ENCODE measurements around the gene C17orf78. TPM values are rescaled to one million over a fixed set of nuclear protein-coding genes. Genes with fewer than 3 reads are reported as not detected.
"Not testable (repeated sequence)": the region's sequence is repeated elsewhere in the genome, so short reads cannot be mapped to it uniquely, and the experiment has no call there.

Gene C17orf78
- polyA plus RNA-seq, 1 donor (not counting 4 experiments of a cell fraction or from before 2014, with no cell fraction given), result not detected

DNA sequence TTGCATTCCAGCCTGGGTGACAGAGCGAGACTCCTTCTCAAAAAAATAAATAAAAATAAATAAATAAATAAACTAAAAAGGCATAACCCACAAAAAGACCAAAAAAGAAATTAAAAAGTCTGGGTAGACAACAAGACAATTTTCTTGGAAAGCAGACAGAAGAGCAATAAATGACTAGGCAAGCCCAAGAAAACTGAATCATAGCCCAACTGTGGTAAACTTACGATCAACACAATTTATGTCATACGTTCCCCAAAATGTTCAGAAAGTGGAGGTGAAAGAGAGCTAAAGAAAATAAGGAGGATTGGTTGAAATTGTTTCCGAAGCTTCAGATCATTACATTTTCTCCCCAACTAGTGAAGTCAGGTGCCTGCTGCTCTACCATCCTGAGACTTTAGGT lies 31.3 kb upstream of the C17orf78 start:
- TF ChIP-seq, protein P1, sequence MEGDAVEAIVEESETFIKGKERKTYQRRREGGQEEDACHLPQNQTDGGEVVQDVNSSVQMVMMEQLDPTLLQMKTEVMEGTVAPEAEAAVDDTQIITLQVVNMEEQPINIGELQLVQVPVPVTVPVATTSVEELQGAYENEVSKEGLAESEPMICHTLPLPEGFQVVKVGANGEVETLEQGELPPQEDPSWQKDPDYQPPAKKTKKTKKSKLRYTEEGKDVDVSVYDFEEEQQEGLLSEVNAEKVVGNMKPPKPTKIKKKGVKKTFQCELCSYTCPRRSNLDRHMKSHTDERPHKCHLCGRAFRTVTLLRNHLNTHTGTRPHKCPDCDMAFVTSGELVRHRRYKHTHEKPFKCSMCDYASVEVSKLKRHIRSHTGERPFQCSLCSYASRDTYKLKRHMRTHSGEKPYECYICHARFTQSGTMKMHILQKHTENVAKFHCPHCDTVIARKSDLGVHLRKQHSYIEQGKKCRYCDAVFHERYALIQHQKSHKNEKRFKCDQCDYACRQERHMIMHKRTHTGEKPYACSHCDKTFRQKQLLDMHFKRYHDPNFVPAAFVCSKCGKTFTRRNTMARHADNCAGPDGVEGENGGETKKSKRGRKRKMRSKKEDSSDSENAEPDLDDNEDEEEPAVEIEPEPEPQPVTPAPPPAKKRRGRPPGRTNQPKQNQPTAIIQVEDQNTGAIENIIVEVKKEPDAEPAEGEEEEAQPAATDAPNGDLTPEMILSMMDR (optimal IDR thresholded peaks at IDR 0.05 in 1 of 3, IDR thresholded peaks at IDR 0.05 in 1 of 3, conservative IDR thresholded peaks at IDR 0.05 in 1 of 3; ENCODE audit: extremely low read depth in 1 of 3, insufficient read depth in 2 of 3, low read length in 3 of 3), result no peak
- TF ChIP-seq EZH2 (IDR thresholded peaks at IDR 0.05; ENCODE audit: low read length), result no peak
- Histone ChIP-seq H3K36me3 (ENCODE audit: control insufficient read depth in 2 of 2, extremely low read depth in 1 of 2, insufficient read depth in 2 of 2, low read length in 2 of 2) (peaks cover 6 to 8% of the 10 kb centered on the region in 2 experiments), H3K4me2 (ENCODE audit: control insufficient read depth, extremely low read depth, insufficient read depth, low read depth, low read length) (no peak overlapping the region), H3K79me2 (ENCODE audit: control insufficient read depth, insufficient read depth, low read length) (peaks cover 81% of the 10 kb centered on the region), H3K27ac (ENCODE audit: control insufficient read depth, insufficient read depth, low read length) (no peak overlapping the region), H2AFZ (ENCODE audit: control insufficient read depth, low read length) (no peak overlapping the region), H3K9ac (ENCODE audit: control insufficient read depth, extremely low read depth, insufficient read depth, low read length) (no peak overlapping the region), H3K9me3 (ENCODE audit: control insufficient read depth, low read depth, low read length) (no peaks in the 10 kb centered on the region), H3K9me1 (ENCODE audit: control insufficient read depth, extremely low read depth, insufficient read depth, low read length) (no peaks in the 10 kb centered on the region), H3K27me3 (ENCODE audit: control insufficient read depth, extremely low read depth, insufficient read depth, low read length) (no peaks in the 10 kb centered on the region), H3K4me3 (ENCODE audit: control insufficient read depth in 2 of 3, extremely low read depth in 1 of 3, insufficient read depth in 2 of 3, low read depth in 1 of 3, low read length in 3 of 3) (no peak overlapping the region), H4K20me1 (ENCODE audit: control insufficient read depth, extremely low read depth, insufficient read depth, low read length) (peaks cover 4% of the 10 kb centered on the region), H3K4me1 (ENCODE audit: control insufficient read depth, extremely low read depth, insufficient read depth, low read length) (no peaks in the 10 kb centered on the region)
- FAIRE-seq (no peak), DNase-seq (ENCODE audit: low read depth, low spot score) (no peak)
- dilution Hi-C loops (cut with MboI; ENCODE audit: extremely low pct_ligation_motif_present, low sequenced_read_pairs), result no loop called here

DNA sequence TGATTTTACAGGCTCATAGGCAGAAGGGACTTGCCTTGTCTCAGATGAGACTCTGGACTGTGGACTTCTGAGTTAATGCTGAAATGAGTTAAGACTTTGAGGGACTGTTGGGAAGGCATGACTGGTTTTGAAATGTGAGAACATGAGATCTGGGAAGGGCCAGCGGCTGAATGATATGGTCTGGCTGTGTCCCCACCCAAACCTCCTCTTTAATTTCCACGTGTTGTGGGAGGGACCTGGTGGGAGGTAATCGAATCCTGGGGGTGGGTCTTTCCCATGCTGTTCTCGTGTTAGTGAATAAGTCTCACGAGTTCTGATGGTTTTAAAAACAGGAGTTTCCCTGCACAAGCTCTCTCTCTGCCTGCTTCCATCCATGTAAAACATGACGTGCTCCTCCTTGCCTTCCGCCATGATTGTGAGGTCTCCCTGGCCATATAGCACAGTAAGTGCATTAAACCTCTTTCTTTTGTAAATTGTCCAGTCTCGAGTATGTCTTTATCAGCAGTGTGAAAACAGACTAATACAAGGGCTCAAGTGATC lies 28.9 kb upstream of the C17orf78 start:
- H3K4me2 ChIP-seq (ENCODE audit: control insufficient read depth, extremely low read depth, insufficient read depth, low read depth, low read length); dilution Hi-C loops (cut with MboI; ENCODE audit: extremely low pct_ligation_motif_present, low sequenced_read_pairs); FAIRE-seq; H3K4me3 ChIP-seq (ENCODE audit: control insufficient read depth in 2 of 3, extremely low read depth in 1 of 3, insufficient read depth in 2 of 3, low read depth in 1 of 3, low read length in 3 of 3); H3K9ac ChIP-seq (ENCODE audit: control insufficient read depth, extremely low read depth, insufficient read depth, low read length); H3K4me1 ChIP-seq (ENCODE audit: control insufficient read depth, extremely low read depth, insufficient read depth, low read length); H3K9me3 ChIP-seq (ENCODE audit: control insufficient read depth, low read depth, low read length); H4K20me1 ChIP-seq (ENCODE audit: control insufficient read depth, extremely low read depth, insufficient read depth, low read length); DNase-seq (ENCODE audit: low read depth, low spot score); H3K9me1 ChIP-seq (ENCODE audit: control insufficient read depth, extremely low read depth, insufficient read depth, low read length); H3K27me3 ChIP-seq (ENCODE audit: control insufficient read depth, extremely low read depth, insufficient read depth, low read length); H2AFZ ChIP-seq (ENCODE audit: control insufficient read depth, low read length); H3K27ac ChIP-seq (ENCODE audit: control insufficient read depth, insufficient read depth, low read length): not testable (repeated sequence)
- Histone ChIP-seq H3K79me2 (ENCODE audit: control insufficient read depth, insufficient read depth, low read length) (peaks cover 84% of the 10 kb centered on the region), H3K36me3 (ENCODE audit: control insufficient read depth in 2 of 2, extremely low read depth in 1 of 2, insufficient read depth in 2 of 2, low read length in 2 of 2) (peaks cover 7 to 12% of the 10 kb centered on the region in 2 experiments)

DNA sequence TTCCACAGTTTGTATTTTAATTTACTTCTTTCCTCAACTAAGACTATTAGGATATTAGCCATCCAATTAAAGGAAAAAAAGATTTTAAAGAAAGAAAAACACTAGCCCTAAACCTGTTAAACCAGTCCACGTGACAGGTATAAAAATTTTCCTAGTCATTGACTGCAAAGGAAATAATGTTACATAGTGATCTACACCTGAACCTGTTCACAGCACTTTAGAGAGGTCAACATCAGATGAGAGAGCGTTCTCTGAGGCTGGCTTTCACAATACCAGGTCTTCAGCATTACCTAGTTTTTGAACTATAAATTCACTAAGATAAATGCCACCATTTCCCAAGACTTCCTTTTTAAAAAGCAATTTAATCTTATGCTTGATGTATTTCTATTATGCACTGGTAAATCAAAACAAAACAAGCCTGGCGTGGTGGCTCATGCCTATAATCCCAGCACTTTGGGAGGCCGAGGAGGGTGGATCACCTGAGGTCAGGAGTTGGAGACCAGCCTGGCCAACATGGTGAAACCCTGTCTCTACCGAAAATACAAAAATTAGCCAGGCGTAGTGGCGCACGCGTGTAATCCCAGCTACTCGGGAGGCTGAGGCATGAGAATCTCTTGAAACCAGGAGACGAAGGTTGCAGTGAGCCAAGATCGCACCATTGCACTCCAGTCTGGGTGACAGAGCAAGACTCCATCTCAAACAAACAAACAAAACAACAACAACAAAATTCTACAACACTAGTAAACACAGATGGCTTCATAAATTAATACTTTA lies 18.8 kb upstream of the C17orf78 start:
- Histone ChIP-seq H3K4me2 (ENCODE audit: control insufficient read depth, extremely low read depth, insufficient read depth, low read depth, low read length) (peak overlapping the region; percentile 98), H3K79me2 (ENCODE audit: control insufficient read depth, insufficient read depth, low read length) (peaks cover 68% of the 10 kb centered on the region), H3K27ac (ENCODE audit: control insufficient read depth, insufficient read depth, low read length) (peak overlapping the region; percentile 86), H3K9ac (ENCODE audit: control insufficient read depth, extremely low read depth, insufficient read depth, low read length) (peak overlapping the region; percentile 96), H3K4me1 (ENCODE audit: control insufficient read depth, extremely low read depth, insufficient read depth, low read length) (peaks cover 40% of the 10 kb centered on the region), H3K4me3 (ENCODE audit: control insufficient read depth in 2 of 3, extremely low read depth in 1 of 3, insufficient read depth in 2 of 3, low read depth in 1 of 3, low read length in 3 of 3) (peak overlapping the region; percentile 81 to 99 (median 95))
- H3K9me1 ChIP-seq (ENCODE audit: control insufficient read depth, extremely low read depth, insufficient read depth, low read length); H3K36me3 ChIP-seq (ENCODE audit: control insufficient read depth in 2 of 2, extremely low read depth in 1 of 2, insufficient read depth in 2 of 2, low read length in 2 of 2); H2AFZ ChIP-seq (ENCODE audit: control insufficient read depth, low read length); FAIRE-seq; dilution Hi-C loops (cut with MboI; ENCODE audit: extremely low pct_ligation_motif_present, low sequenced_read_pairs); H3K27me3 ChIP-seq (ENCODE audit: control insufficient read depth, extremely low read depth, insufficient read depth, low read length); H4K20me1 ChIP-seq (ENCODE audit: control insufficient read depth, extremely low read depth, insufficient read depth, low read length); H3K9me3 ChIP-seq (ENCODE audit: control insufficient read depth, low read depth, low read length); DNase-seq (ENCODE audit: low read depth, low spot score): not testable (repeated sequence)
